ENCODE measurements around the gene NAP1L1.

GRCh38 chr12:76029982-76030340 lies 54.5 kb downstream of the NAP1L1 start:
- TF ChIP-seq CTCF (IDR thresholded peaks at IDR 0.05; ENCODE audit: low read depth, low read length) (no peak), MYC (IDR thresholded peaks at IDR 0.05; ENCODE audit: low read depth, low read length) (no peak), POLR2A (IDR thresholded peaks at IDR 0.05; ENCODE audit: extremely low read depth, insufficient read length) (no peak), MAX (IDR thresholded peaks at IDR 0.05; ENCODE audit: low read depth, low read length) (no peak)
